Measurements from ENCODE around the gene OR4K14.

The OR4K14 gene

GRCh38 chr14:20031058-20031457, 12.0 kb upstream of the OR4K14 start:
- no peaks in the 10 kb centered on the region for H3K27me3 ChIP-seq (ENCODE audit: low read length)
- no peaks in the 10 kb centered on the region for H3K9me3 ChIP-seq (ENCODE audit: insufficient read depth, low read length)
- no peak overlapping the region for H3K4me3 ChIP-seq (ENCODE audit: insufficient read depth, low read length, poor library complexity, severe bottlenecking)
- no peaks in the 10 kb centered on the region for H3K36me3 ChIP-seq (ENCODE audit: low read length)
- no peak overlapping the region for H3K4me2 ChIP-seq (ENCODE audit: low read depth, low read length, poor library complexity, severe bottlenecking)
- H4K20me1 ChIP-seq (ENCODE audit: low read depth, low read length): no peaks in the 10 kb centered on the region
- no peak overlapping the region for H2AFZ ChIP-seq (ENCODE audit: low read depth, low read length, severe bottlenecking)
- no peaks in the 10 kb centered on the region for H3K79me2 ChIP-seq (ENCODE audit: insufficient read depth, low read length)
- no peak overlapping the region for H3K9ac ChIP-seq (ENCODE audit: low read length)
- H3F3A ChIP-seq (ENCODE audit: insufficient read depth): no peaks in the 10 kb centered on the region
- no peaks in the 10 kb centered on the region for H3K9me2 ChIP-seq (replicated peaks; ENCODE audit: insufficient read depth, low read length)
- H3K27ac ChIP-seq (ENCODE audit: low read depth, low read length): no peak overlapping the region
- TF ChIP-seq EZH2phosphoT487 (conservative IDR thresholded peaks at IDR 0.05; ENCODE audit: low read length) (no peak), CTCF (IDR thresholded peaks at IDR 0.05; ENCODE audit: insufficient read depth, low read length, poor library complexity, severe bottlenecking) (no peak)

- no peak overlapping the region for H3K27ac ChIP-seq (ENCODE audit: low read depth, low read length)
- H3K36me3 ChIP-seq (ENCODE audit: low read length): no peaks in the 10 kb centered on the region
- no peaks in the 10 kb centered on the region for H3K27me3 ChIP-seq (ENCODE audit: low read length)
- no peaks in the 10 kb centered on the region for H3K79me2 ChIP-seq (ENCODE audit: insufficient read depth, low read length)
- H3K4me2 ChIP-seq (ENCODE audit: low read depth, low read length, poor library complexity, severe bottlenecking): no peak overlapping the region
- no peaks in the 10 kb centered on the region for H4K20me1 ChIP-seq (ENCODE audit: low read depth, low read length)
- no peak overlapping the region for H3K9ac ChIP-seq (ENCODE audit: low read length)
- no peak overlapping the region for H2AFZ ChIP-seq (ENCODE audit: low read depth, low read length, severe bottlenecking)
- TF ChIP-seq CTCF (IDR thresholded peaks at IDR 0.05; ENCODE audit: insufficient read depth, low read length, poor library complexity, severe bottlenecking) (no peak), EZH2phosphoT487 (conservative IDR thresholded peaks at IDR 0.05; ENCODE audit: low read length) (no peak)
- no peak overlapping the region for H3K4me3 ChIP-seq (ENCODE audit: insufficient read depth, low read length, poor library complexity, severe bottlenecking)
- no peaks in the 10 kb centered on the region for H3F3A ChIP-seq (ENCODE audit: insufficient read depth)
- no peaks in the 10 kb centered on the region for H3K9me3 ChIP-seq (ENCODE audit: insufficient read depth, low read length)
- H3K9me2 ChIP-seq (replicated peaks; ENCODE audit: insufficient read depth, low read length): no peaks in the 10 kb centered on the region
Measured at GRCh38 chr14:20008156-20008555, 11.0 kb downstream of the OR4K14 start.

- H3F3A ChIP-seq (ENCODE audit: insufficient read depth): no peaks in the 10 kb centered on the region
- H3K9me2 ChIP-seq (replicated peaks; ENCODE audit: insufficient read depth, low read length): no peaks in the 10 kb centered on the region
- no peaks in the 10 kb centered on the region for H4K20me1 ChIP-seq (ENCODE audit: low read depth, low read length)
- H3K4me2 ChIP-seq (ENCODE audit: low read depth, low read length, poor library complexity, severe bottlenecking): no peak overlapping the region
- no peak overlapping the region for H3K27ac ChIP-seq (ENCODE audit: low read depth, low read length)
- H2AFZ ChIP-seq (ENCODE audit: low read depth, low read length, severe bottlenecking): no peak overlapping the region
- no peaks in the 10 kb centered on the region for H3K27me3 ChIP-seq (ENCODE audit: low read length)
- H3K4me3 ChIP-seq (ENCODE audit: insufficient read depth, low read length, poor library complexity, severe bottlenecking): no peak overlapping the region
- no peak for TF ChIP-seq CTCF (IDR thresholded peaks at IDR 0.05; ENCODE audit: insufficient read depth, low read length, poor library complexity, severe bottlenecking)
- H3K9me3 ChIP-seq (ENCODE audit: insufficient read depth, low read length): no peaks in the 10 kb centered on the region
- no peaks in the 10 kb centered on the region for H3K79me2 ChIP-seq (ENCODE audit: insufficient read depth, low read length)
- no peaks in the 10 kb centered on the region for H3K36me3 ChIP-seq (ENCODE audit: low read length)
- H3K9ac ChIP-seq (ENCODE audit: low read length): no peak overlapping the region
Measured at GRCh38 chr14:20002319-20002718, 16.8 kb downstream of the OR4K14 start.

- Histone ChIP-seq H3K9ac (ENCODE audit: low read length) (no peak within 1 kb of the TSS), H4K20me1 (ENCODE audit: low read depth, low read length) (no peaks in the 10 kb centered on the region), H3K27me3 (ENCODE audit: low read length) (no peaks in the 10 kb centered on the region), H3K79me2 (ENCODE audit: insufficient read depth, low read length) (no peaks in the 10 kb centered on the region), H3K9me2 (replicated peaks; ENCODE audit: insufficient read depth, low read length) (no peaks in the 10 kb centered on the region), H3F3A (ENCODE audit: insufficient read depth) (no peaks in the 10 kb centered on the region), H3K27ac (ENCODE audit: low read depth, low read length) (no peak within 1 kb of the TSS), H3K9me3 (ENCODE audit: insufficient read depth, low read length) (no peaks in the 10 kb centered on the region), H3K36me3 (ENCODE audit: low read length) (no peaks in the 10 kb centered on the region), H2AFZ (ENCODE audit: low read depth, low read length, severe bottlenecking) (no peak within 1 kb of the TSS), H3K4me2 (ENCODE audit: low read depth, low read length, poor library complexity, severe bottlenecking) (no peak within 1 kb of the TSS), H3K4me3 (ENCODE audit: insufficient read depth, low read length, poor library complexity, severe bottlenecking) (no peak within 1 kb of the TSS)
- no peak for TF ChIP-seq EZH2phosphoT487 (conservative IDR thresholded peaks at IDR 0.05; ENCODE audit: low read length)
- TF ChIP-seq CTCF (IDR thresholded peaks at IDR 0.05; ENCODE audit: insufficient read depth, low read length, poor library complexity, severe bottlenecking): no peak
Measured at GRCh38 chr14:20001863-20002262, 17.2 kb downstream of the OR4K14 start, which contains the start of gene OR4Q2. Gene OR4Q2 (plus strand): TSS chr14:20002163.
